PC-9 (cell line): ENCODE data around the gene NRIP1. TPM values are rescaled to one million over a fixed set of nuclear protein-coding genes. Genes with fewer than 3 reads are reported as not detected.

Source experiments
- BruUV-seq: library from RNA; stranded (reverse); fragments of 400-500 nt; replicated peaks from 2 replicates; lab custom pipeline; 2021; lab: Mats Ljungman, UMichigan
- CTCF ChIA-PET: fragments of 300-600 bp; sonication (Branson Sonifier 250); formaldehyde crosslinking; loops from one replicate; lab custom pipeline; 2022; ENCODE audit warnings: antibody characterized with exemption; lab: Charles Lee
- POLR2A ChIA-PET: fragments of 300-600 bp; sonication (Branson Sonifier 250); formaldehyde crosslinking; loops from one replicate; lab custom pipeline; 2022; ENCODE audit warnings: antibody characterized with exemption; ENCODE audit not compliant: unreplicated experiment; lab: Charles Lee
- DNase-seq, 2 experiments: peaks; one replicate each; pipeline versions ENCODE4 v3.0.0 to v3.0.0-alpha.2; 2015 to 2022; ENCODE audit warnings: mixed read lengths in 1 of 2
- H2AFZ ChIP-seq: fragments of 200-600 bp; sonication (generic); 2 replicates; pipeline ENCODE4 v1.8.1; 2017; ENCODE audit warnings: antibody characterized with exemption
- H3F3A ChIP-seq: fragments of 200-600 bp; sonication (generic); 2 replicates; pipeline ENCODE4 v1.8.1; 2017; ENCODE audit warnings: antibody characterized with exemption, mild to moderate bottlenecking, low read depth; ENCODE audit not compliant: insufficient read depth
- H3K27ac ChIP-seq: fragments of 200-600 bp; sonication (generic); 2 replicates; pipeline ENCODE4 v1.6.1; 2016; ENCODE audit warnings: mixed run types
- H3K27me3 ChIP-seq: fragments of 200-600 bp; sonication (generic); 2 replicates; pipeline ENCODE4 v1.6.1; 2016; ENCODE audit warnings: low read depth, mixed run types; ENCODE audit not compliant: insufficient read depth
- H3K36me3 ChIP-seq: fragments of 200-600 bp; sonication (generic); 2 replicates; pipeline ENCODE4 v1.6.1; 2016; ENCODE audit warnings: low read depth, mixed run types
- H3K4me1 ChIP-seq: fragments of 200-600 bp; sonication (generic); replicated peaks from 2 replicates; pipeline ENCODE4 v1.6.1; 2016; ENCODE audit warnings: mixed run types; ENCODE audit not compliant: insufficient read depth
- H3K4me2 ChIP-seq: fragments of 200-600 bp; sonication (generic); 2 replicates; pipeline ENCODE4 v1.6.1; 2017; ENCODE audit warnings: mixed run types
- H3K4me3 ChIP-seq: fragments of 200-600 bp; sonication (generic); 2 replicates; pipeline ENCODE4 v1.6.1; 2016; ENCODE audit warnings: mixed run types
- H3K79me2 ChIP-seq: fragments of 200-600 bp; sonication (generic); 2 replicates; pipeline ENCODE4 v1.6.1; 2017; ENCODE audit warnings: low read depth, mixed run types
- H3K9me2 ChIP-seq: fragments of 200-600 bp; sonication (generic); 2 replicates; pipeline ENCODE4 v1.8.1; 2017; ENCODE audit warnings: mild to moderate bottlenecking; ENCODE audit not compliant: insufficient read depth
- H3K9me3 ChIP-seq: fragments of 200-600 bp; sonication (generic); 2 replicates; pipeline ENCODE4 v1.8.1; 2016; ENCODE audit warnings: low read depth; ENCODE audit not compliant: insufficient read depth
- H4K20me1 ChIP-seq: fragments of 200-600 bp; sonication (generic); 2 replicates; pipeline ENCODE4 v1.8.1; 2017; ENCODE audit not compliant: insufficient read depth
- CTCF ChIP-seq: fragments of 200-600 bp; sonication (generic); conservative IDR thresholded peaks from 2 replicates; pipeline ENCODE4 v1.6.1; 2017; ENCODE audit warnings: mixed run types, antibody characterized with exemption, mild to moderate bottlenecking, moderate library complexity
- EZH2 ChIP-seq: fragments of 200-600 bp; sonication (generic); IDR thresholded peaks from 2 replicates; pipeline ENCODE4 v1.8.0; 2017; ENCODE audit warnings: antibody characterized with exemption, low read depth
- intact Hi-C: fragments of 100-400 bp; cut with micrococcal nuclease; formaldehyde crosslinking; loops from one replicate; pipeline ENCODE4 v1.10.0; 2022; ENCODE audit not compliant: unreplicated experiment
- total RNA-seq: library from RNA; stranded (reverse); gene quantifications from 2 replicates; pipeline ENCODE4 v1.2.3, GENCODE V29; 2021

The NRIP1 gene
- total RNA-seq, 1 experiment from 2014 or later, result 33.0 TPM

- Histone ChIP-seq H3F3A (no peaks in the 10 kb centered on the region), H3K4me1 (0 out of 2 replicates have a peak, but pooled peaks cover 3% of the 10 kb centered on the region), H3K36me3 (no peaks in the 10 kb centered on the region), H3K79me2 (no peaks in the 10 kb centered on the region), H3K4me2 (no peak overlapping the region), H3K4me3 (no peak overlapping the region), H3K27me3 (no peaks in the 10 kb centered on the region), H2AFZ (no peak overlapping the region), H3K9me2 (no peaks in the 10 kb centered on the region), H3K9me3 (no peaks in the 10 kb centered on the region), H3K27ac (no peak overlapping the region), H4K20me1 (no peaks in the 10 kb centered on the region)
- TF ChIP-seq EZH2 (no peak), CTCF (no peak)
- intact Hi-C loops, result no loop called here
- CTCF ChIA-PET, result no interaction called here
- DNase-seq, result no peak
- POLR2A ChIA-PET, result interaction anchor here (0.6 kb wide), 1 partner anchor 403 kb away, joined by 3 read pairs; no protein-coding TSS in a partner anchor
- BruUV-seq, result no TSS peak
These were observed 13.4 kb upstream of the NRIP1 start for GRCh38 chr21:15078180-15078579.

DNA sequence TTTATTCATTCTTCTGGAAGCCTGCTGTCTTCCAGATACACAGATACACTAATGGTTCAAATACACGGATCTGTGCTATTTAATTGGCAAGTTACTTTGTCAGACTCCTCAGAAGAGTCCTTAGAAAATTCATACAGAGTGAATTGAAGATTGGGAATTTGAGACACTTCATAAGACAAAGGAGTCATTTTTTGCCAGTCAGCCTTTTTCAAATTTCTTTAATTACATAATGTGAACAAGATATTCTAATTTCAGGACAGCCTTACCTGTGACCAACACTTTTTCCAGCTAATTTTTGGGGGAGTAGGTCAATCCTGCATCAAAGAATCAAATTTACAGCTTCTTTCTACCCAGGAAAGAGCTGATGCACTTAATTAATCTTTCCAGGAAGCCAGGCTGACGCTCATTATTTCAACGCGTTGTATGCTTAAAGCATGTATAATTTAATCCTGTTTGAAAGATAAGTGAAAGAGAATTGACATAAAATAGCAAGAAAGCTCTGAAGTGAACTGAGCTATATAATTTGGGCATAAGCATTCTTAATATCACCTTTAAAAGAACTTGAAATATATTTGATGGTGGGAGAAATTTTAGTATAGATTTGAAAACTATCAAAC, 12.8 kb upstream of the NRIP1 start:
- Histone ChIP-seq H3F3A (no peaks in the 10 kb centered on the region), H2AFZ (no peak overlapping the region), H3K4me3 (no peak overlapping the region), H3K4me2 (no peak overlapping the region), H3K36me3 (no peaks in the 10 kb centered on the region), H3K4me1 (0 out of 2 replicates have a peak, but pooled peaks cover 3% of the 10 kb centered on the region), H3K9me3 (no peaks in the 10 kb centered on the region), H3K27me3 (no peaks in the 10 kb centered on the region), H3K9me2 (no peaks in the 10 kb centered on the region), H4K20me1 (no peaks in the 10 kb centered on the region), H3K27ac (no peak overlapping the region), H3K79me2 (no peaks in the 10 kb centered on the region)
- CTCF ChIA-PET, result no interaction called here
- BruUV-seq, result no TSS peak
- DNase-seq, result no peak
- TF ChIP-seq CTCF (no peak), EZH2 (no peak)
- intact Hi-C loops, result no loop called here
- POLR2A ChIA-PET, result interaction anchor here (0.6 kb wide), 1 partner anchor 404 kb away, joined by 3 read pairs; no protein-coding TSS in a partner anchor

DNA sequence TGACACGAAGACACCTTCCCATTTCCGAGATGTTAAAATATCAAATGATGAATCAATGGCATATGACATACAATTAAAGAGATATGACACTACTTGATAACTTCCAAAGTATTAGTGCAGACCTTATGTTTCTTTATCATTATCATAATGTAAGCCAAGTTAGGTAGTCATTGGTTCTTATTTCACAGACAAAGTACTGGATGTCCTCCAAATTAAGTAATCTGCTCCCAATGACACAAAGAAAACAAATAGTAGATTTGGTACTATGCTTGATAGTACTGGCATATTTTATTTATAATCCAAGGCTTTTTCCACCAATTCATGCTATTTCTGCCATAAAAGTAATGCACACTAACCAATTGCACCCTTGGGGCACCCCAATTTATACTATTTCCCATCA, 11.9 kb upstream of the NRIP1 start:
- 0 out of 2 replicates have a peak, but pooled peaks cover 3% of the 10 kb centered on the region for H3K4me1 ChIP-seq
- no peak overlapping the region for H3K27ac ChIP-seq
- ChIA-PET POLR2A (no interaction called here), CTCF (no interaction called here)
- H2AFZ ChIP-seq, result no peak overlapping the region
- H4K20me1 ChIP-seq, result no peaks in the 10 kb centered on the region
- no peak for DNase-seq
- no peak overlapping the region for H3K4me3 ChIP-seq
- H3K79me2 ChIP-seq, result no peaks in the 10 kb centered on the region
- H3K9me3 ChIP-seq, result no peaks in the 10 kb centered on the region
- no TSS peak for BruUV-seq
- TF ChIP-seq CTCF (no peak), EZH2 (no peak)
- intact Hi-C loops, result no loop called here
- H3K27me3 ChIP-seq, result no peaks in the 10 kb centered on the region
- H3K36me3 ChIP-seq, result no peaks in the 10 kb centered on the region
- H3K4me2 ChIP-seq, result no peak overlapping the region
- no peaks in the 10 kb centered on the region for H3K9me2 ChIP-seq
- no peaks in the 10 kb centered on the region for H3F3A ChIP-seq
